GM19438 (cell line): ENCODE measurements around the gene DDIT3.
A peak's percentile ranks its signal among the peaks of the same experiment; 100 is the strongest.
"Not testable (repeated sequence)": the region's sequence is repeated elsewhere in the genome, so short reads cannot be mapped to it uniquely, and the experiment has no call there.

Source experiments
- ATAC-seq: cut with Tn5 transposase; IDR thresholded peaks from one replicate; pipeline ENCODE4 v1.9.1; 2021; ENCODE audit warnings: low read depth; ENCODE audit not compliant: unreplicated experiment

DDIT3 gene, protein sequence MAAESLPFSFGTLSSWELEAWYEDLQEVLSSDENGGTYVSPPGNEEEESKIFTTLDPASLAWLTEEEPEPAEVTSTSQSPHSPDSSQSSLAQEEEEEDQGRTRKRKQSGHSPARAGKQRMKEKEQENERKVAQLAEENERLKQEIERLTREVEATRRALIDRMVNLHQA

DNA sequence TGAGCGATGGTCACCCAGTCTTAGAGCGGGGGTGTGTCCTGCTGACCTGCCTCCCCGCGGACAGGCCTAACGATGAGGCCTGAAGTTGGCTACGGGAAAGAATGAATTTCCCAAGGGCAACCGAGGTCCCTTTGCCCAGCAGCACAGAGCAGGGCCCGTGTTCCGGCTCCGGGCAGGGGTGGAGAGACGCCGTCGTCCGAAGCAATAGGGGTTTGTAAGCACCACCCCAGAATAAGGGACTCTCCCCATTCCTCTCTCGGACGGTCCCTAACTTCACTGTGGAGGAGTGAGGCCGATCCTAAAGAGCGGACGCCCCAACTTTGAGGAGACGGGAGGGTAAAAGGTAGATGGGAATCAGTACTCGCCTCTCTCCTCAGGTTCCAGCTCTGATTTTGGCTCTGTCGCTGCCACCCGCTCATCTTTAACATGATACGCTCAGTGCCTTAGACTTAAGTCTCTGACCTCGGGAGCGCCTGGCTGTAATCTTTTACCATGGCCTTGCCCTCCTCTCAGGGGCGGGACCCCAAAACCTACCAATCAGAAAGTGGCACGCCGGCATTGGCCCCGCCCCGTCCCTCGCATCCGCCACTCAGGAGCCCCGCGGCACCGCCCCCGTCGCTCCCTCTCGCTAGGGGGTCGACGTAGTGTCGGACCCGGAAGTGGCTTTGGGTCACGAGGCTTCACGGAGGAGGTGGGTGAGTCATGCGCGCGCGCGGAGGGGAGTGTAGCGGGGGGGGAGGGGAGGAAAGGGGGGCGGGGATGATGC, at the start of gene DDIT3:
DDIT3 (minus strand) TSS at position 462 of the 766 bp plus-strand sequence. CDS start 3,108 bp downstream, outside the sequence.
- peak; percentile 63 for ATAC-seq

DNA sequence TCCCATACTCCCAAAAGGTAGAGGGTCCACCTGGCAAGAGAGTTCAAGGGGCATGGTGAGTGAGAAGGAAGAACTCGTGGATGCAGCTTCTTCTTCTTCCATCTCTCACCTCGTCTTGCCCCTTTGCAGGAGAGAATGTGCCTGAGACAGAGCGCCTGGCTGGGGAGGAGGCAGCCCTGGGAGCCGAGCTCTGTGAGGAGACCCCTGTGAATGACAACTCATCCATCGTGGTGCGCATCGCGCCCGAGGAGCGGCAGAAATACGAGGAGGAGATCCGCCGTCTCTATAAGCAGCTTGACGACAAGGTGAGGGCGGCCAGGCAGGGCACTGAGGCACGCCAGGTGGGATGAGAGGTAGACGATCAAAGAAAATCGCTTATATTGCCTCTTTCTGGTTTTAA, 49.5 kb upstream of the DDIT3 start:
- ATAC-seq, result no peak

DNA sequence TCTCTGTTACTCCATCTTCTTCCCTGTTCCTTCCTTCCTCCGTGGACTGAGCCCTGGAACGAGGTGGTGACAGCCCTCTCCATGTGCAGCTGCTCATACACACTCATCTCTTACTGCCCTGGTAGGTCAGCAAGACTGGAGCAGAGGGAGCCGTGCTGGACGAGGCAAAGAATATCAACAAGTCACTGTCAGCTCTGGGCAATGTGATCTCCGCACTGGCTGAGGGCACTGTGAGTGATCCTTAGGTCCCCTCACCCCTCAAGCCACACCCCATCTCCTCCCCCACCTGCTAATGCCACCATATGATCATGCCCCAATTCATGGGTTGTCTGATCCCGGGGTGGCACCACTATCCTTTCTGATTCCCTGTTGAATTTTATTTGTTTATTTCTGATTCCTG, 48.5 kb upstream of the DDIT3 start:
- no peak for ATAC-seq

DNA sequence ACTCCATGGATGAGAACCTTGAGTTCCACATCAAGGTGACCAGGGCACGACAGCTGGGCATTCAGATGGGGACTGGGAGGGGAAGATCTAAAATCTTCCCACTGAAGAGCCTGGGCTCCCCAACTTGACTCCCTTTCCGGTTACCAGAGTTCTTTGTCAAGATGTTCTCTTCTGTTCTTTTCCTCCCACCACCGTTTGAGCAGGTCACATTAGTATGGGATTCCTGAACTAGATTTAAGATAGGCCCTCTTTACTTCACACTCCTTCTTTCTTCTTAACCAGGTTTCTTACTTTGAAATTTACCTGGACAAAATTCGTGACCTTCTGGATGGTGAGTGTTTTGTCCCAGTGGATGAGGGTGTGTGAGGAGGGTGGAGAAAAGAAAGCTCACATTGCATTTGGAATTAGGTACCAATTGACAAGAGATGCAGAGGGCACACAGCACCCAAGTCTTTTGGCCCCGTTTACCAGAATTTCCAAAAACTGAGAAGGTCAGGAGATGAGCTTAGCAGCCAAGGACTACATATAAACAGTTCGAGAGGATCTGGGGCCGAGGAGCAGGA, 43.9 kb upstream of the DDIT3 start:
- ATAC-seq, result no peak

DNA sequence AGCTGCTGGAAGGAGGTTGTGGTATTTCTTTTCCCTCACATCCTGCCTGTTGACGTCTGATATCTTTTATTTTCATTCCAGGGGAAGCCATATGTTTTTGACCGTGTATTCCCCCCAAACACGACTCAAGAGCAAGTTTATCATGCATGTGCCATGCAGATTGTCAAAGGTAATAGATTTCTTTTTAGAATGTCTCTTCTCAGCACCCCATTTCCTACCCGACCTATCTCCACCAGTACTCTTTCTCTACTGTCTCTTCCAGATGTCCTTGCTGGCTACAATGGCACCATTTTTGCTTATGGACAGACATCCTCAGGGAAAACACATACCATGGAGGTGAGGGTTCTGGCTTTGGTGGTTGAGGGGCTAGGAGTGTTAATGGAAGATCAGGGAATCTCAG, 43.0 kb upstream of the DDIT3 start:
- ATAC-seq, result no peak

DNA sequence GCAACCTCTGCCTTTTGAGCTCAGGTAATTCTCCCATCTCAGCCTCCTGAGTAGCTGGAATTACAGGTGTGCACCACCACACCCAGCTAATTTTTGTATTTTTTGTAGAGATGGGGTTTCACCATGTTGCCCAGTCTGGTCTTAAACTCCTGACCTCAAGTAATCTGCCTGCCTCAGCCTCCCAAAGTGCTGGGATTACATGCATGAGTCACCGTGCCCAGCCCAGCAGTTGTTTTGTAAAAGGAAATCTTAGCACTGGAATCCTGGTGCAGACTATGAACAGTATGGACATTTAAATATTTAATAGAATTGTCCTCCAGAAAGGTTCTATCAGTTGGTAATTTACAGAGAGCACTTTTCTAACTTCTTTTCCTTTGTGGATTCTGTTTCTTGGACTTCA, 40.8 kb upstream of the DDIT3 start:
- ATAC-seq, result not testable (repeated sequence)

DNA sequence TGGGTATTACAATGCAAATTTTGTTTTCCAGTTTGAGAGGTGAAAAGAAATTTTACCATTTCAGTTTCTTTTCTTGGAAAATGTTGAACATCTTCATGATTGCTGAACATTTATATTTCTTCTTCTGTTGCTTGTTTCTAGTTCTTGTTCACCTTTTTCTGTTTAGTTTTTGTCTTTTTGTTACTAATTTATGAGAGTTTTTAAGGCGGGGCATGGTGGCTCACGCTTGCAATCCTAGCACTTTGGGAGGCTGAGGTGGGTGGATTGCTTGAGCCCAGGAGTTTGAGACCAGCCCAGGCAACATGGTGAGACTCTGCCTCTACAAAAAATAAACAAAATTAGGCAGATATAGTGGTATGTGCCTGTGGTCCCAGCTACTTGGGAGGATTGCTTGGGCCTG, 40.2 kb upstream of the DDIT3 start:
- ATAC-seq, result no peak

DNA sequence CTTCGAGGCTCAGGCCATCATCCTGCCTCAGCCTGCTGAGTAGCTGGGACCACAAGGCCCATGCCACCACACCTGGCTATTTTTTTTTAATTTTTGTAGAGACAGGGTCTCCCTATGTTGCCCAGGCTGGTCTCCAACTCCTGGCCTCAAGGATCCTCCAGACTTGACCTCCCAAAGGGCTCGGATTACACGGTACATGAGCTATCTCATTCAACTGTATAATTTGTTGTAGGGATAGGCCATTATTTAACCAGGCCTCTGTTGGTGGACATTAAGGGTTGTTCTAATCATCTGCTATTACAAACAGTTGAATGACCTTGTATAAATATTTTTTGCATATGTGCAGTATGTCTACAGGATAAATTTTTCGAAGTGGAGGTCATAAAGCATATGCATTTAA, 38.5 kb upstream of the DDIT3 start:
- ATAC-seq, result no peak

DNA sequence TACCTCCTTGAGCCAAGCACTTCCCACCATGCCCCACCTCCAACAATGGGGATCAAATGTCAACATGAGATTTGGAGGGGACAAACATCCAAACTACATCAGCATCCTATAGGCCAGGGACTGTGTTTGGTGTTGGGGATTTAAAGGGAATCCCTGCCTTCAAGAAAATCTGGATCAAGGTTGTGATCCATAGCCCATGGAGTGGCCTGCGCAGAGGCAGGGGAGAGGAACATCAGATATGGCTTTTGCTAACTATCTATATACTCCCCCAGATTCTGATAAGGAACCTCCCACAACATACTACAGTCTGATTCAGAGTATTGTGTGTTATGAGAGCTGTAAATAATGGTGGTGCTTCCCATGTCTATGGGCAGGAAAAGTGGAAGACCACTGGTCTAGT, 34.6 kb upstream of the DDIT3 start:
- ATAC-seq, result no peak

DNA sequence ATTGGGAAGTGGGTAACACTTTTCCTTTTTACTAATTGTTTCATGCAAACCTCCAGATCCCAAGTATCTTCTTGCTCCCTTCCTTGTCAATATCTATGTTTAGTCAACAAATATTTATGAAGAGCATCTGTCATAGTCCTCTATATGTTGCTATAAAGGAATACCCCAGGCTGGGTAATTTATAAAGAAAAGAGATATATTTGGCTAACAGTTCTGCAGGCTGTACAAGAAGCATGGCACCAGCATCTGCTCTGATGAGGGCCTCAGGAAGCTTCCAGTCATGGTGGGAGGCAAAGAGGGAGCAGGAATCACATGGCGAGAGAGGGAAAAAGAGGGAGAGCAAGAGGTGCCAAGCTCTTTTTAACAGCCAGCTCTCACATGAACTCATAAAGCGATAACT, 34.1 kb upstream of the DDIT3 start:
- ATAC-seq, result no peak

DNA sequence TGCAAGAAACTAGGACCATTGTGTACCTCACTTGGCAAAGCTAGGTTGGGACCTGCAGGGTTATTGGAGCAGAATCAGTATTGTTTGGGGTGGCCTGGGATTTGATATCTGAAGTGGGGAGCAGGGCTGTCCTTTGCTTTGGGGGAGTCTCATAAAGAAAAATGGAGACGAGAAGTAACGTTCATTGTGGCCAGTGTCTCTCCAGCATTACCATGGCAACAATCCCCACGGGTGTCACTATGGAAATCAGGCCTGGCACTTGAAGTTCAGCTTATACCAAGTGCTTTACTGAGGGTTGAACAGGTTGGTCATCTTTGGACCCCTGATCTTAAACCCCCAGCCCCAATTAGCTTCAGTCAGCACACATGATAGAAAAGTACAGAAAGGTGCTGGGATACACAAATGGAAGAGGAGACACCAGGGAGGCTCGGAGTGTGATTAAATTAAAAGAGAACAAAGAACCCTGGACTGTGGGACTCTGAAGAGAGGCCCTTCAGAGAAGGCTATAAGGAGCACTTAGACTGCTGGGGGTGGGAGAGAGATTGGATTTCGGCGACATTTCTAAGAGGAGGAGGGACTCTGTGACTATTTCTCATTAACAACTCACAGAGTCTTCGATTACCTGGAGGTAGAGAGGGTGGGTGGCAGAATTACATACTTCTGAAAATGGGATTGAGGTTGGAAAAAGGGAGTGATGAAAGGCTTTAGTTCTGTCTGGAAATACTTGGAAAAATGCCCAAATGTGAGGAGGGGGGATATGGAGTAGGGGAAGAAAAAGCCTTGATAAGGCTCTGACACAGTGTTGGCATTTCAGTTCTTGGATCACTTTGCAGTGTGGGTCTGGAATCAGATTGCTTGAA, 33.3 kb upstream of the DDIT3 start:
- ATAC-seq, result no peak

DNA sequence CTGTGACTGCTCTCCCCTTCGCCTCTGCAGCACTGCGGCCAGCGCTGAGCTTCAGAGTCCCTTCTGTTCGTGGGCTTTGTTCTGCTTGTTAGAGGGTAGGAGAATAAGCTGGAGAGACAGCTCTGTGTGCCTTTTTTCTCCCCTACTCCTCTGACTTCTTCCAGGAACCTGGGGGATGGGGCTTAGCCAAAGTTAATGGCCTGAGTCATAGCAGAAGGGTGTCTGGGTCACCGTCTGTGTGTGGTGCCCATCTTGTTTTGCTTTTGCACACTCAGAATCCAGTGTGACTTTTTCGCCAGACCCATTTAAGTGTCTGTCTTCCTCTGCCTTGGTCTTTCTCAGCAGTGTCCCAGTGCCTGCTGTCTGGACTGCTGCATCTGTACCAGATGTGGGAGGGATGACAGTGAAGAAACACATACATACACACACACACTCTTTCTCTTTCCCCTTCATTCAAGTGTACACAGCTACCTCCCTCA, 32.6 kb upstream of the DDIT3 start:
- ATAC-seq, result no peak

DNA sequence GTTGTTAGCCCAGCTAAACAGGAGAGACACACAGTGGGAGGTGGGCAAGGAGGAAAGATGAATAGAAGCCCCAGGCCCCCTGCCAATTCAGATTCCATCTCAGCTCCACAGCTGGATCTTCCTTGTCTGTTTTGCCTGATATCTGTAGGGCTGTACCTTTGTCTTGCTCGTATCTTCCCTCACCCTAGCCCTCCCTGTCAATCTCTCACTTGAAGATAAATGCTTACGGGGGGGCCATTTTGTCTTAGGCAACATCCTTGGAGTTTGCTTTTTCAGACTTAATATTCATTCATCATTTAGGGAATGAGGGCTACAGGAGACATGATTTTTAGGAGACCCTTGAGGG, 32.0 kb upstream of the DDIT3 start:
- ATAC-seq, result no peak

DNA sequence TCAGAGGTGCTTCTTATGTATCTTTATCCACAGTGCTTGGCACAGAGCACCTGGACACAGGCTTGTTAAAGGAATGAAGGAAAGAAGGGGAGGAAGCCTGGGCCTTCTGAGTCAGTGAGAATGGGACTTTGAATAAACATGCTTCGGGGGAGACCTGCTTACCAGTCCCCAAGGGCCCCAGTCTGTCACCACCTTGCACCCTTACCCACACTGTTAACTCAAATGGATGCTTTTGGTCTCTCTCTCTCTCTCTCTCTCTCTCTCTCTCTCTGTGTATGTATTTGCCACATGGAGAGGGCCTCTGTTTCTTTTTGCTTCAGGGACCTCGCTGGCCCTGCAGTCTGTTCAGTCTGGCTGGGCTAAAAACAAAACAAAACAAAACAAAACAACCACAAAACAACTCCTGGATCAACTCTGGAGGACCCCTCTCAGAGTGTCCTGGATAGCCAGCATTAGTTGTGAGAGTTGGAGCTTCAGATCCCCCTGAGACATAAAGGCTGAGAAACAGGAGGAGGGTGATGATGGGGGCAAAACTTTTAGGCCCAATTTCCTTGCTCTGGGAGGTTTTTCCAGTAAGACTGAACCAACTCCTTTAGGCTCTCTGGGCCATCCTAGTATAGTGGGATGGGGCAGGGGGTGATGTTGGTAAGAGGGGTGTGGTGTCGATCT, 31.5 kb upstream of the DDIT3 start:
- no peak for ATAC-seq

DNA sequence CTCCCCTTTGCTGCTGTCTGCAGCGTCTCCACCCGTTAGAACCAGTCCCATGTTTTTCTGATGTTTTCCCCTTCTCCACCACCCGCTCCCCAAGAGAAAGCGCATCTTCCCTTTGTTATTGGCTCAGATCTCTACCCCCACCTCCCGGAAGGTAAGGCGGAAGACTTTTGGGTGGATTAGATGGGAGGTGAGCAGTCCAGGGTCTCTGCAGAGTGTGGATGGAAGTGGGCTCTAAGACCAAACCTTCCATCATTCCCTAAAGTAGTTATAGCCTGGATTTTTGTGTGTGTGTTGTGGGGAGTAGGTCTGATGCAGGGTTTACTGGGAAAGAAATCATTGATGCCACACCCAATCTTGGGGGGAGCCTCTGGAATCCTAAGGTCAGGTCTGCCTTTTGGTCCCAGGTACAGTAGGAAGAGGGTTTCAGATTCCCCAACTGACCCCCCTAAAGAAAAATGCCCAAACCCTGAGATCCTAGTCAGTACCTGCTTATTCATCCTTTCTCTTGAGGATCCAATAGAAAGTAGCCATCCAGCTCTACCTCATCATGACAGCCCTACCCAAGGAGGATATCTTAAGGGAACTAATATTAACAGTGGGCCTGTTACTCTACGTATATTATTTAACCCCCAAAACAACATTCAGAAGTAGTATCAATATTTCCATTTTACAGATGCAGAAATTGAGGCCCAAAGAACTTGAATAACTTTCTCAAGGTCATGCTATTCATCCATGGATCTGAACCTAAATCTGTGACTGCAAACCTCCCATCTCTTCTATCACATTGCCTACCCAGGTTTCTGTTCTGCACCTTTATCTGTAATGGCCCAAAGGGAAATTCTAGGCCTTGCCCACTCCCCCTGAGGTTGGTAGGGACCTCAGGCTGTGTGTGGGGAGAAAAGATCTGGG, 30.6 kb upstream of the DDIT3 start:
- no peak for ATAC-seq

DNA sequence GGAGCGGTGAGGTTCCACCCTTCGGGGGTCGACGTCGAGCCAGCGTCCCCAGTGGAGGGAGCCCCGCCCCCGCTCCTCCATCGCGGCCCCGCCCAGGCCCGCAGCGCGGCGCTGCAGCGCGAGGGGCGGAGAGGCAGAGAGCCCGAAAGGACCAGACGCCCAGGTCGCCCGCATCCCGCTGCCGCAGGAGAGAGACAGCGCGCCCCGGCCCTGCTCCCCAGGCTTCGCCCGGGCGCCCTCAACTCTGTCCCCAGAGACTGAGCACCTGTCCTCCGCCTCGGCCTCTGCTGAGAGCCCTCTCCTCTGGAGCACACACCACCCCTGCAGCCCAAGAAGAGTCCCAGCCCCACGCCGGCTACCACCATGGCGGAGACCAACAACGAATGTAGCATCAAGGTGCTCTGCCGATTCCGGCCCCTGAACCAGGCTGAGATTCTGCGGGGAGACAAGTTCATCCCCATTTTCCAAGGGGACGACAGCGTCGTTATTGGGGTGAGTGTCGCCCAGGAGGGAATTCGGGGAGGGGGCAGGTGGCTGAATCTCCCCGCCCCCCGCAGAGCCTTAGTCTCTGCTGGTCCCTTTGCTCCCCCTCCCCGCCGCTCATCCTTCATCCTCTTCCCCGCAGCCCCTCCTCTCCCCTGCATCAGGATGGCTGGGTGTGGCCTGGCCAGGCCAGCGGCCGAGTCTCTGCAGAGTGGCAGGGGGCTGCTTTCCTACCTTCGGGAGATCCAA, 29.8 kb upstream of the DDIT3 start, which contains the start of gene KIF5A:
KIF5A (plus strand) TSS at position 136 of the 732 bp plus-strand sequence; CDS start at position 364, 228 bp downstream.
- ATAC-seq, result no peak

DNA sequence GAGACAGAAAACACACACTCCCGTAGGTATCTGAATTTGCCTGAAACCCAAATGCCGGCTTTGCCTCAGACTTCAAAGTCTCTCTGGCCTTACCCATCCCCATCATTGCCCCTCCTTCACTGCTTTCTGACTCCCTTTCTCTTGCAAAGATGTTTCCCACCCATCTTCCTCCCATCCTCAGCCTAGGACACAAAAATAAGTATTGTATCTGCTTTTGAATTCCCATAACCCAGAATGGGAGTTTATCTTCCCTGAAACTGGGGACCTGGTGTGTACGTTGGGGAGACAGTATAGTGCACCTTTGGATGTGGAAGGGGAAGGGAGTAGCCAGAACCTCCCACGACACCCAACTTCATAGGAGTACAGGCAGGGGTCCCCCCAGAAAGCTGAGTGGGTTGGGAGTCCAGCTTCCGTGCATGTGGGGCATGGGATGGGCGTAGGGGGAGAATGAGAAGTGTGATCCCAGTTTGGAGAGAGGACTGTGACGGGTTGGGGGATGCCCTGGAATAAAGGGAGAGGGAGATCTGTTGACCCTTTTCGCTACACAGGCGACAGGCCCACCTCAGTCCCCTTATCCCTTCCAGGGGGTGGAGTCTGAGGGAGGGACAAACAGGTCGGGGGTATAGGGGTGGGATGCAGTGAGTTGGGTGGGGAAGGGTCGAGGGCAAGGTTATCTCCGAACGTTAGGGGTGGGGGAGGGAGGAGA, 29.0 kb upstream of the DDIT3 start:
- no peak for ATAC-seq

DNA sequence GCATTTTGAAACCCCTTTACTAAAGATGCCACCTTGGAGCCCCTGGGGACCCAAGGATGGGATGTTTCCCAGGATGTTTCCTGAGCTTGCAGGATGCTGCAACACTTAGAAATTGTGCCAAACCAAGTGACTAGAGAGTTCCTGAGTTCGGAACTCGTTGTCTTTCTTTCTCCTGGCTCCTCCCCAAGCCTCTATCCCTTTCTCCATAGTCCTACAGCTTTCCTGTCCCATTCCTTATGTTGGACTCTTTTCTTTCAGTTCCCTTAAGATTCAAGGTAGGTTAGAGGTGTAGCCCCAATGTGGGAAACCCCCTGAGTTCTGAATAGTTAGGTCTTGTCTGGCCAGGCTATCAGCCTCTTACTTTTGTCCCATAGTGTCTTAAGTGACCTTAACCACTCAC, 28.2 kb upstream of the DDIT3 start:
- no peak for ATAC-seq
